ENCODE data around the gene CYSLTR2. TPM values are rescaled to one million over a fixed set of nuclear protein-coding genes. Genes with fewer than 3 reads are reported as not detected.
"Not testable (repeated sequence)": the region's sequence is repeated elsewhere in the genome, so short reads cannot be mapped to it uniquely, and the experiment has no call there.

The CYSLTR2 gene
- total and polyA plus RNA-seq, 2 experiments from 2014 or later, result not detected

DNA sequence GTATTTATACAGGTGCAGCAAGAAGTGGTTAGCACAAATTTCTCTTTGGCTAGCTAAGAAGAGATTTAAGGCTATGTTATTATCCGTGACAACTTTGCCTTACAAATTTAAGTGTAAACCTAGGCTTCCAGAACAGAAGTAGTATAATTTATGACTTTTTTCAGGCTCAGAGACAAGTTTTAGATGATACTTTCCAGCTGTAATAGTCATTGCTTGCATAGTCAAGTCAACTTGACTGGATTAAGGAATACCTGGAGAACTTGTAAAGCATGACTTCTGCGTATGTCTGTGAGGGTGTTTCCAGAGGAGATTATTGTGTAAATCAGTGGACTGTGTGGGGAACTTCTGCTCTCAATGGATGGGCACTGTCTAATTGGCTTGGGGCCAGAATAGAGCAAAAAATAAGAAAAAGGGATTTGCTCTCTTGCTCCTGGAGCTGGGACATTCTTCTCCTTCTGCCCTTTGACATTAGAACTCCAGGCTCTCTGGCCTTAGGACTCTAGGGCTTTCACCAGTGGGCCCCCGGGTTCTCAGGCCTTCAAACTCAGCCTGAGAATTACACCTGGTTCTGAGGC, 33.0 kb downstream of the CYSLTR2 start:
- no peak overlapping the region for H3K4me3 ChIP-seq
- 15 to 23% methylated on average over 3 of the region's 3 CpGs for WGBS, 2 experiments (ENCODE audit: low coverage in 1 of 2, low lambda C conversion rate in 2 of 2, missing lambda C conversion rate in 2 of 2)
- H3K9me3 ChIP-seq (ENCODE audit: low read depth), result no peaks in the 10 kb centered on the region
- no peak overlapping the region for H2AFZ ChIP-seq
- H3K27ac ChIP-seq, result no peak overlapping the region
- H3K36me3 ChIP-seq (ENCODE audit: low read depth), result no peaks in the 10 kb centered on the region
- no peak for DNase-seq
- TF ChIP-seq EZH2phosphoT487 (IDR thresholded peaks at IDR 0.05; ENCODE audit: insufficient read depth, low read depth), result no peak
- TF ChIP-seq EZH2 (IDR thresholded peaks at IDR 0.05; ENCODE audit: insufficient read depth, poor library complexity, severe bottlenecking), result no peak
- H3K79me2 ChIP-seq (ENCODE audit: insufficient read depth), result no peaks in the 10 kb centered on the region
- no peak overlapping the region for H3K4me2 ChIP-seq (ENCODE audit: unreplicated experiment)
- no peak overlapping the region for H3K9ac ChIP-seq
- in situ Hi-C loops (cut with MboI), result no loop called here
- no peaks in the 10 kb centered on the region for H3K9me2 ChIP-seq (ENCODE audit: insufficient read depth)
- H4K20me1 ChIP-seq (ENCODE audit: insufficient read depth), result no peaks in the 10 kb centered on the region
- H3K27me3 ChIP-seq (replicated peaks; ENCODE audit: insufficient read depth), result peaks cover 26% of the 10 kb centered on the region
- H3F3A ChIP-seq (ENCODE audit: insufficient read depth), result no peaks in the 10 kb centered on the region
- H3K4me1 ChIP-seq (ENCODE audit: insufficient read depth), result no peaks in the 10 kb centered on the region

- in situ Hi-C loops (cut with MboI), result no loop called here
- H3F3A ChIP-seq (ENCODE audit: insufficient read depth), result no peaks in the 10 kb centered on the region
- H3K9me3 ChIP-seq (ENCODE audit: low read depth), result no peaks in the 10 kb centered on the region
- H3K36me3 ChIP-seq (ENCODE audit: low read depth), result no peaks in the 10 kb centered on the region
- TF ChIP-seq EZH2 (IDR thresholded peaks at IDR 0.05; ENCODE audit: insufficient read depth, poor library complexity, severe bottlenecking), result no peak
- no peak for TF ChIP-seq EZH2phosphoT487 (IDR thresholded peaks at IDR 0.05; ENCODE audit: insufficient read depth, low read depth)
- H3K9me2 ChIP-seq (ENCODE audit: insufficient read depth), result no peaks in the 10 kb centered on the region
- no peak overlapping the region for H3K27ac ChIP-seq
- no peak overlapping the region for H3K4me3 ChIP-seq
- H3K79me2 ChIP-seq (ENCODE audit: insufficient read depth), result no peaks in the 10 kb centered on the region
- H3K4me1 ChIP-seq (ENCODE audit: insufficient read depth), result no peaks in the 10 kb centered on the region
- no peak overlapping the region for H2AFZ ChIP-seq
- no peak overlapping the region for H3K4me2 ChIP-seq (ENCODE audit: unreplicated experiment)
- H4K20me1 ChIP-seq (ENCODE audit: insufficient read depth), result no peaks in the 10 kb centered on the region
- H3K27me3 ChIP-seq (replicated peaks; ENCODE audit: insufficient read depth), result peaks cover 20% of the 10 kb centered on the region
- 43 to 47% methylated on average over 3 of the region's 3 CpGs for WGBS, 2 experiments (ENCODE audit: low coverage in 1 of 2, low lambda C conversion rate in 2 of 2, missing lambda C conversion rate in 2 of 2)
- no peak overlapping the region for H3K9ac ChIP-seq
- no peak for DNase-seq
Measured at GRCh38 chr13:48687249-48687648, 33.5 kb downstream of the CYSLTR2 start.

GRCh38 chr13:48693998-48694397, 40.3 kb downstream of the CYSLTR2 start:
- H3K27me3 ChIP-seq (replicated peaks; ENCODE audit: insufficient read depth), result peaks cover 26% of the 10 kb centered on the region
- no peaks in the 10 kb centered on the region for H3K9me3 ChIP-seq (ENCODE audit: low read depth)
- no peak overlapping the region for H2AFZ ChIP-seq
- TF ChIP-seq EZH2 (IDR thresholded peaks at IDR 0.05; ENCODE audit: insufficient read depth, poor library complexity, severe bottlenecking), result no peak
- no peak for TF ChIP-seq EZH2phosphoT487 (IDR thresholded peaks at IDR 0.05; ENCODE audit: insufficient read depth, low read depth)
- H3K27ac ChIP-seq, result no peak overlapping the region
- in situ Hi-C loops (cut with MboI), result no loop called here
- H3K36me3 ChIP-seq (ENCODE audit: low read depth), result no peaks in the 10 kb centered on the region
- H4K20me1 ChIP-seq (ENCODE audit: insufficient read depth), result no peaks in the 10 kb centered on the region
- no peak overlapping the region for H3K9ac ChIP-seq
- no peaks in the 10 kb centered on the region for H3K79me2 ChIP-seq (ENCODE audit: insufficient read depth)
- no peaks in the 10 kb centered on the region for H3K9me2 ChIP-seq (ENCODE audit: insufficient read depth)
- H3F3A ChIP-seq (ENCODE audit: insufficient read depth), result no peaks in the 10 kb centered on the region
- DNase-seq, result no peak
- H3K4me2 ChIP-seq (ENCODE audit: unreplicated experiment), result no peak overlapping the region
- H3K4me1 ChIP-seq (ENCODE audit: insufficient read depth), result no peaks in the 10 kb centered on the region
- no peak overlapping the region for H3K4me3 ChIP-seq
- WGBS, 2 experiments (ENCODE audit: low coverage in 1 of 2, low lambda C conversion rate in 2 of 2, missing lambda C conversion rate in 2 of 2), result 53 to 67% methylated on average over 3 of the region's 3 CpGs

DNA sequence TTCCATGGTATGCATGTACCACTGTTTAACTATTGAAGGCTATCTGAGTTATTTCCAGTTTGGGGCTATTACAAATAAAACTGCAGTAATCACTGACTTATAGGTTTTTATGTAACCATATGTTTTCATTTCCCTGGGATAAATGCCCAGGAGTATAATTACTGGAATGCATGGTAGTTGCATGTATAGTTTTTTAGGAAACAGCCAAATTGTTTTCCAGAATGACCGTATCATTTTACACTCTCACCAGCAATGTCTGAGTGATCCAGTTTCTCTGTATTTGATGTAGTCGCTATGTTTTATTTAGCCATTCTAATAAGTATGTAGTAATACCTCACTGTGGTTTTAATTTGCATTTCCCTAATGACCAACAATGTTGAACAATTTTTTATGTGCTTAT, 42.0 kb downstream of the CYSLTR2 start:
- TF ChIP-seq EZH2phosphoT487 (IDR thresholded peaks at IDR 0.05; ENCODE audit: insufficient read depth, low read depth) (no peak), EZH2 (IDR thresholded peaks at IDR 0.05; ENCODE audit: insufficient read depth, poor library complexity, severe bottlenecking) (no peak)
- Histone ChIP-seq H3K4me2 (ENCODE audit: unreplicated experiment) (no peak overlapping the region), H3K4me3 (no peak overlapping the region), H3K79me2 (ENCODE audit: insufficient read depth) (no peaks in the 10 kb centered on the region), H3K9me3 (ENCODE audit: low read depth) (no peaks in the 10 kb centered on the region), H3K9me2 (ENCODE audit: insufficient read depth) (no peaks in the 10 kb centered on the region), H3K9ac (no peak overlapping the region), H2AFZ (no peak overlapping the region), H3K27me3 (replicated peaks; ENCODE audit: insufficient read depth) (peaks cover 26% of the 10 kb centered on the region), H3F3A (ENCODE audit: insufficient read depth) (no peaks in the 10 kb centered on the region), H3K4me1 (ENCODE audit: insufficient read depth) (no peaks in the 10 kb centered on the region), H3K27ac (no peak overlapping the region), H4K20me1 (ENCODE audit: insufficient read depth) (no peaks in the 10 kb centered on the region), H3K36me3 (ENCODE audit: low read depth) (no peaks in the 10 kb centered on the region)
- 64 to 65% methylated on average over 2 of the region's 2 CpGs for WGBS, 2 experiments (ENCODE audit: low coverage in 1 of 2, low lambda C conversion rate in 2 of 2, missing lambda C conversion rate in 2 of 2)
- in situ Hi-C loops (cut with MboI), result no loop called here
- DNase-seq, result no peak

GRCh38 chr13:48696676-48697075, 42.9 kb downstream of the CYSLTR2 start:
- DNase-seq; H3K9me3 ChIP-seq (ENCODE audit: low read depth); H3K79me2 ChIP-seq (ENCODE audit: insufficient read depth); H3K4me3 ChIP-seq; H2AFZ ChIP-seq; H3K4me2 ChIP-seq (ENCODE audit: unreplicated experiment); H3K4me1 ChIP-seq (ENCODE audit: insufficient read depth); H4K20me1 ChIP-seq (ENCODE audit: insufficient read depth); H3K27ac ChIP-seq; H3K9me2 ChIP-seq (ENCODE audit: insufficient read depth); in situ Hi-C loops (cut with MboI); H3F3A ChIP-seq (ENCODE audit: insufficient read depth); H3K9ac ChIP-seq; H3K36me3 ChIP-seq (ENCODE audit: low read depth): not testable (repeated sequence)
- 71 to 80% methylated on average over 11 to 12 of the region's 12 CpGs for WGBS, 2 experiments (ENCODE audit: low coverage in 1 of 2, low lambda C conversion rate in 2 of 2, missing lambda C conversion rate in 2 of 2)
- H3K27me3 ChIP-seq (replicated peaks; ENCODE audit: insufficient read depth), result peaks cover 20% of the 10 kb centered on the region
